C4-2B (cell line): ENCODE measurements around the gene ASIC4.

ENCODE experiments used
- ZFX ChIP-seq: fragments of 450-650 bp; IDR thresholded peaks from 2 replicates; pipeline ENCODE4 v1.6.1; 2017
- TF ChIP-seq, protein P1 (sequence below): fragments of 450-650 bp; conservative IDR thresholded peaks from 2 replicates; pipeline ENCODE4 v1.5.1; 2017; ENCODE audit warnings: mild to moderate bottlenecking

DNA sequence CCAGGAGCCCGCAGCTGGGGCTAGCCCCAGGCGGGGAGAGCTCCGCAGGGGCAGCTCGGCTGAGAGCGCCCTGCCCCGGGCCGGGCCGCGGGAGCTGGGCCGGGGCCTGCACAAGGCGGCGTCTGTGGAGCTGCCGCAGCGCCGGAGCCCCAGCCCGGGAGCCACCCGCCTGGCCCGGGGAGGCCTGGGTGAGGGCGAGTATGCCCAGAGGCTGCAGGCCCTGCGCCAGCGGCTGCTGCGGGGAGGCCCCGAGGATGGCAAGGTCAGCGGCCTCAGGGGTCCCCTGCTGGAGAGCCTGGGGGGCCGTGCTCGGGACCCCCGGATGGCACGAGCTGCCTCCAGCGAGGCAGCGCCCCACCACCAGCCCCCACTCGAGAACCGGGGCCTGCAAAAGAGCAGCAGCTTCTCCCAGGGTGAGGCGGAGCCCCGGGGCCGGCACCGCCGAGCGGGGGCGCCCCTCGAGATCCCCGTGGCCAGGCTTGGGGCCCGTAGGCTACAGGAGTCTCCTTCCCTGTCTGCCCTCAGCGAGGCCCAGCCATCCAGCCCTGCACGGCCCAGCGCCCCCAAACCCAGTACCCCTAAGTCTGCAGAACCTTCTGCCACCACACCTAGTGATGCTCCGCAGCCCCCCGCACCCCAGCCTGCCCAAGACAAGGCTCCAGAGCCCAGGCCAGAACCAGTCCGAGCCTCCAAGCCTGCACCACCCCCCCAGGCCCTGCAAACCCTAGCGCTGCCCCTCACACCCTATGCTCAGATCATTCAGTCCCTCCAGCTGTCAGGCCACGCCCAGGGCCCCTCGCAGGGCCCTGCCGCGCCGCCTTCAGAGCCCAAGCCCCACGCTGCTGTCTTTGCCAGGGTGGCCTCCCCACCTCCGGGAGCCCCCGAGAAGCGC lies 30.6 kb upstream of the ASIC4 start:
- TF ChIP-seq, protein P1, sequence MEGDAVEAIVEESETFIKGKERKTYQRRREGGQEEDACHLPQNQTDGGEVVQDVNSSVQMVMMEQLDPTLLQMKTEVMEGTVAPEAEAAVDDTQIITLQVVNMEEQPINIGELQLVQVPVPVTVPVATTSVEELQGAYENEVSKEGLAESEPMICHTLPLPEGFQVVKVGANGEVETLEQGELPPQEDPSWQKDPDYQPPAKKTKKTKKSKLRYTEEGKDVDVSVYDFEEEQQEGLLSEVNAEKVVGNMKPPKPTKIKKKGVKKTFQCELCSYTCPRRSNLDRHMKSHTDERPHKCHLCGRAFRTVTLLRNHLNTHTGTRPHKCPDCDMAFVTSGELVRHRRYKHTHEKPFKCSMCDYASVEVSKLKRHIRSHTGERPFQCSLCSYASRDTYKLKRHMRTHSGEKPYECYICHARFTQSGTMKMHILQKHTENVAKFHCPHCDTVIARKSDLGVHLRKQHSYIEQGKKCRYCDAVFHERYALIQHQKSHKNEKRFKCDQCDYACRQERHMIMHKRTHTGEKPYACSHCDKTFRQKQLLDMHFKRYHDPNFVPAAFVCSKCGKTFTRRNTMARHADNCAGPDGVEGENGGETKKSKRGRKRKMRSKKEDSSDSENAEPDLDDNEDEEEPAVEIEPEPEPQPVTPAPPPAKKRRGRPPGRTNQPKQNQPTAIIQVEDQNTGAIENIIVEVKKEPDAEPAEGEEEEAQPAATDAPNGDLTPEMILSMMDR, result no peak
- TF ChIP-seq ZFX, result no peak
